CD4-positive, alpha-beta T cell treated with Interleukin-1 beta for 1 hour (primary cell): Measurements from ENCODE around the gene RHPN2.
A peak's percentile ranks its signal among the peaks of the same experiment; 100 is the strongest.

Experiments used
- DNase-seq, 2 donors: peaks; one replicate each; pipeline ENCODE4 v3.0.0-alpha.2; 2020 to 2022

RHPN2 gene

DNA sequence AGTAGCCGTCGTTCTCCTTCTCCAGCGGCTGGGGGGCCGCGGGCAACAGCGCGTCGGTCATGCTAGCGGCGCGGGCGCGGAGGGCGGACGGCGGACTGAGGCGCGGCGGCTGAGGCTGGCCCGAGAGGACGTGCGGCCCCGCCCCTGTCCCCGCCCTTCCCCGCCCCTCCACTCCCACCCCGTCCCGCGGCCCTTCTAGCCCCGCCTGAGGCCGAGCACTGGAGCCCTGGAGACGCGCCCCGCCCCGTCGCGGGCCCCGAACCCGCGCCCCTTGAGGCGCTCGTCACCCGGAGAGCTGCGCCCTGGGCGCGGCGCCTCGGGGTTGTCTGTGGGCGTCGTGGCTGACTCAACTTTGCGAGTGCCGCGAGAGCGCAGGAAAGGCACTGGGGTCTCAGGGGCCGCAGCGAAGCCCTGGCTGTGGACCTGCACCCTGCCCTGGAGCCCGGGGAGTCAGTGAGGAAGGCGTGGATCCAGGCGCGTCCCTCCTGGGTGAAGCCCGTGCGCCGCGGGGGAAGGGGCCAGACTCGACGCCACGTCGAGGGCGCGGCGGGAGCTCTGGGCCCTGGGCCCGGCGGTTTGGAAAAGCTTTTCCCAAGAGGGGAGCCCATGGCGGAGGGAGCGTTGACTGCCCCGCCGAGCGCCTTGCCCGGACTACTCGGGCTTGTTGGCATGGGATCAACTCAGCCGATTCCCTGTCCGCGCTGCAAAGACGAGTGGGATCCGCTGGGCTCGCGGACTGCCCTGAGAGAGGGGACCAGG is at the start of gene RHPN2:
RHPN2 (minus strand) TSS at position 97 of the 759 bp plus-strand sequence; CDS start at position 61, 36 bp downstream.
- DNase-seq, result peak; percentile 36 to 46

DNA sequence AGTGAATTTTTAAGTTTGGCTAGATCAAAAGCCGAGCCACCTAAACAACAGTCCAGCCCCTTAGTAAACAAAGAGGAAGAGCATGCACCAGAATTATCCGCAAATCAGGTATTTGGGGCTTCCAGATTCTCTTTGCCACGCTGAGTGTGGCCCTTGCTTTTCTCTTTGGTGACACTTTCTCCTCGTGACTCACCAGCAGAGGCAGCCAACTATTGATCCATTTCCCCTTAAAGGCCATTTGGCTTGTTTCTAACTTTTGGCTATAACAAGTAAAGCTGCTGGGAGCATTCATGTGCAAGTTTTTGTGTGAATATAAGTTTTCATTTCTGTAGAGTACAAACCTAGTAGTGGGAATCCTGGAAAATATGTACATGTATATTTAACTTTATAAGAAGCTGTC is 49.6 kb upstream of the RHPN2 start:
- DNase-seq, result no peak

DNA sequence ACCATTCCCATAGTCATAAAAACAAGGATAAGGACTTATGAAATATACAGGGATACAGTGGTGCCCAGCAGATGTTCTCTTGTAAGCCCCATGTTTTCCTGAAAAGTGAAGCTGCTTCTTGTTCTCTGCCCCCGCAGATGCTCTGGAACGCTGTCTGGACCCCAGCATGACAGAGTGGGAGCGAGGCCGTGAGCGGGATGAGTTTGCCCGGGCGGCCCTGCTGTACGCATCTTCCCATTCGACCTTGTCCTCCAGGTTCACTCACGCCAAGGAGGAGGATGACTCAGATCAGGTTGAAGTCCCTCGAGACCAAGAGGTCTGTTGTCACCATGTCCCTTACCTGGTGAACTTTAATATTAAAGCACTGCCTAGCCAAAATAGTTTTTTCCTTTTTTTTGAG is 46.9 kb upstream of the RHPN2 start:
- no peak for DNase-seq

DNA sequence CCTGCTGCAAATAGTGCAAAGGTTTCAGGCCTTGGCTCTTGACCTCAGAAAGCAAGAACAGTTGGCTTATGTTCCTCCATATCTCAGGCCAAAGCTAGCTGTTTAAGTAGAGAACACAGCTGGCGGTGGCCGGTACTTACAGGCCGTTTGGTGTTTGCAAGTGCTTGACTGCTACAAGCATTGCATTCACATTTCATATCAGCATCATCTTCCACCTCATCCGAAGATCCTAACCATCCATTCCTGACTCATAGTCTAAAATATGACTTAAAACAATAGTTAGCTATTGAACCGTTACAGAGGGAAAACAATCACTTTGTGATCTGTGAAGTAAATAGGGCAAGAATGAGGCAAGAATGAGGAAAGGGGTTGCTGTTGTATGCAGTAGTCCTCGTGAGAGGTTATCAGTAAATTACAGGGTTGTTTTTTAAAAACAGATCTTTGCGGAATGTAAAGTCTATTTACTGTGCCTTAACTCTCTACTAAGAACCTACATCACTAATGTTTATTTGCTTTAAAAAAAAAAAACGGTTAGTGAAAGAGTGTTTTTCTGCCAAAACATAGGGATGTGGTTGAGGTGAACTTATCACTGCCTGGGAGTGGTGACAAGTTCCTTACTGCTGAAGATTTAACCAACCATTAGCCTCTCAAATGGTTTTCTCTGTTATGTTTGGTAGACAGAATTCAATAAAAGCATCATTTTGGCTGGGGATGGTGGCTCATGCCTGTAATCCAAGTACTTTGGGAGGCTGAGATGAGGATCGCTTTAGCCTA is 45.6 kb upstream of the RHPN2 start:
- no peak for DNase-seq

DNA sequence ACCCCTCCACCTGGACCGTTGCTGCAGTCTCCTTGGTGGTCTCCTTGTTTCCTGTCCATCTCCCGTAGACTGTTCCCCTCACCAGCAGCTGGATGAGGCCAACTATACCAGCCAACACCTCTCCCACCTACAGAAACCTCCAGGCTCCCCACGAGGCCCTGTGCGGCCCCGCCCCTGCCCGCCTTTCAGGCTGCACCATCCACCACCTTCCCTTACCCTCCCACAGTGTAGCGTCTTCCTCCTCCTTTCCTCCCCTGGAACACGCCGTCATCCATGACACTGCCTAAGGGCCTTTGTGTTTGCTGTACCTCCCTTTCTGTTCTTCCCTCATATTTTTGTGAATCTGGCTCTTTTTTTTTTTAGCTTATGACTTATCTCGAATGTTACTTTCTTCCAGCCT is 43.5 kb upstream of the RHPN2 start:
- DNase-seq, result no peak

DNA sequence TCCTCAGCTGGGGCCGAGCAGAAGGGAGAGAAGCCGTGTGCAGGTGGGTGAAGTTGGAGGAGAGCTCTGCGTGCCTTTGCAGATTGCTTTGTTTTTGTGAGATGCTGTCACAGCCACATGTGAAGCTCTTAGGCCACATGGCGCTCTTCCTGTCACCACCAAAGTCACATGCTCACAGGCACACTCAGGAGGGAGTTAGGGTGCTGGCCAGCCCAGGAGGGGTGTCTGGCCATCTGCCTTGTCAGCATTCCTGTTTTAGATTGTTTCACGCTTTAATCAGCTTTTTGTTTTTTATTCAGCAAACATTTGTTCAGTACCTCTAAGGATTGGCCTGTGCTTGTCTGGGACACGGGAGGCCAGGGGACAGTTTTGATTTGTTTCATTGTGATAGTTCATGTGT is 38.2 kb upstream of the RHPN2 start:
- DNase-seq, result no peak

DNA sequence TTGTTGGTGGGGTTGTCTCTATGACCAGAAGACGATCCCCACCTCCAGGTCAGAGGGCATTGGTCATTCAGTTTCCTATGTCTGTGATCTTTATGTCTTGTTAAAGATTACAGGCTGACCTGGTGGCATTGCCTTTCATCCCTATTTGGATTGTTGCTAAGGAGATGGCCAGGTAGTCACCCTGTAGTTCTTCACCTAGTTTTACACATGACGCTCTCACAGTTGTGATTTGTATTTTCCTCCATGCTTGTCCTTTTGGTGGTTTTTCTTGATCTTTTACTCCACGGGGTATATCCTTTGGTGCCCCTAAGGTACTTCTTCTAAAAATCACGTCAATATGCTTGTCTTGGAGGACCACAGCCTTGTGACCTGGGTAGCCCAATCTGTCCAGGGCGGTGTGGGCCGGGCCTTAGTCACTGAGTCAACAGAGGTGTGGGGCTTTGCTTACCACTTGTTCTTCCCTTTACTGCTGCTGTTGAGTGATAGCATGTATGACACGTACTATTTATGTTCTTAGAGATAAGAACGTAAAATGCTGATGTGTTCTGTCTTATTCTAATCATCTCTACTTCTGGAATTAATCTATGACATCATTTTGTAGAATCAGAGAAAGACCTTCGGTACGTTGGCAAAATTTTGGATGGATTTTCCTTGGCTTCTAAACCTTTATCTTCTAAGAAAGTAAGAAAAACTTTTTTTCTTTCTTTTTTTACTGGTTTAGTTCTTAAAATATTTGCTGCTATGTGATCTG is 36.4 kb upstream of the RHPN2 start:
- no peak for DNase-seq

DNA sequence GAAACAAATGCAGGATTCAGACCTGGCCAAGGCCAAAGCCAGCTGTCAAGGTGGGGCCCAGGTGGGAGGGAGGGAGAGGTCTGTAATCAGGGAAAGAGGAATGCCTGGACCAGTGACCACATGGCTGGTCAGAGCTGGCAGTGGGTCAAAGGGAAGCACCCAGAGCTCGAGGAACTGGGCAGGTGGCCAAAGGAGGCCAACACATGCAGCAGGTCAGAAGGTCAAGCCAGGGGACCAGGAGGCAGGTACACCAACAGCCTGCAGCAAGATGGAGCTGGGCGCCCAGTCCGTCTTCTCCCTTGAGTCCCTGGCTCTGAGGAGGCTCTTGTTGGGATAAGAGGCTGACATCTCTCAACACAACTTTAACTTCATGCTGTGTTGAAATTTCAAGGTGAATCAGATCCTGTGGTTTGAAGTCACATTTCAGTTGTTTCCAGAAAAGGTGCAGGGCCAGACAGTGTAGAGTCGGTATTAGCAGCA is 33.4 kb upstream of the RHPN2 start:
- no peak for DNase-seq

DNA sequence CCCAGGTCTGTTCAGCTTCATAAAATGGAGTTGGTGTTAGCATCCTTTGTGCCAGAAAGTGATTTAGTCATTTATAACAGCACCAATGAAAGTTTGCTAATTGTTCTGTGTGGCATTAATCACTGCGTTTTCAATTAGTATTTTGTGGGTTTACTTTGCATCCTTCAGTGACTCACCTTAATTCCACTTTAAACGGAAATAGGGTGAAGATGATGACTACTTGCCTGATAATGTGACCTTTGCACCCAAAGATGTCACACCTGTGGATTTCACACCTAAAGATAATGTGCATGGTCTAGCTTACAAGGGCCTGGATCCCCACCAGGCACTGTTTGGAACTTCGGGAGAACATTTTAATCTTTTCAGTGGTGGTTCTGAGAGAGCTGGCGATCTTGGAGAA is 31.3 kb upstream of the RHPN2 start:
- no peak for DNase-seq

DNA sequence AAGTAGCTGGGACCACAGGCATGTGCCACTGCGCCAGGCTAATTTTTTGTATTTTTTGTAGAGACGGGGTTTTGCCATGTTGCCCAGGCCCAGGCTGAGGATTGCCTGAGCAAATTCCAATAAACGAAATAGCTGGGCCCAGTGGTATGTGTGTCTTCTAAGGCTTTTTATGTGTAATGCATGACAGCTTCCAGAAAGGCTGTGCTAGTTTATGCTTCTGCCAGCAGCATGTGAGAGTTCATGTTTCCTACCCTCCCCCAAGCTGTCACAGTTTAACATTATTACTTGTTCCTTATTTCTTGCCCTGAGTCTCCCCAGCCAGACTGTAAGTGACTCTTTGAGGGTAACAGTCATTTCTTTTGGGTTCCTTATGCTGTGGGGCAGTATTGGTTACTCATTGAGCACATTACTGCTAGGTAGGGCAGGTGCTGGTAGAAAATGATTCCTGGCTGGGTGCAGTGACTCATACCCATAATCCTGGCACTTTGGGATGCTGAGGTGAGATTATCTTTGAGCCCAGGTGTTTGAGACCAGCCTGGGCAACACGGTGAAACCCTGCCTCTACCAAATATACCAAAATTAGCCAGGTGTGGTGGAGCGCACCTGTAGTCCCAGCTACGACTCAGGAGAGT is 29.9 kb upstream of the RHPN2 start:
- DNase-seq, result no peak

DNA sequence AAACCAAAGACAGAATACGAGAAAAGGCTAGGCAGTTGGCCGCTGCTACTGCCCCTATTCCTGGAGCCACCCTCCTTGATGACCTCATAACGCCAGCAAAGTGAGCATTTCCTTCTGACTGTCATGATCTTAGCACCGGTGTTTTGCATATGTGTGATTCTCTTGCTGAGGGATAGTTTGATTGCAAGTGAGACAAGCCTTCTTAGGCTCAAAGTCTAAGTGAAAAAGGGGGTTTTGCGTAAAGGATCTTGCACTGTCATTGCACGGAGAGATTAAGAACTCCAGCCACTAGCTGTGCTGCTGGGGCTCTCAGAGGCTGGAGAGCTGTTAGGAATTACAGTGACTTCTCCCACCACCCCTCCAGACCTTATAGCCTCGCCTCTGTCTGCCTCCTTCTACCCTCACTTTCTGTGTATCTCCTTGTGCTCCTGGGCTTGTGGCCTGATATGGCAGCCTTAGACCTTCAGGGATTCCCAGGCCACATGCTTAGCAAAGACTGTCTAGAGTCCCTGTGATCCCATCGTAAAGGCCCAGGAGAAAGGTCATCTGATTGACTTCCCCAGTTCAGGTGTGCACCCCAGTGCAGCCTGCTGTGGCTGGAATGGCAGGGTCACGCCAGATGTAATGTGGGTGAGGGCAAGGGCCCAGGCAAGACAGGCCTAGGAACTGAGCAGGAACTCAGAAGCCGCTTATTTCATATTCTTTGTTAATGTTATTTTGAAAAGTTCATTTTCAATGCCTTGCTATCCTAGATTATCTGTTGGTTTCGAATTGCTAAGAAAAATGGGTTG is 28.9 kb upstream of the RHPN2 start:
- no peak for DNase-seq

DNA sequence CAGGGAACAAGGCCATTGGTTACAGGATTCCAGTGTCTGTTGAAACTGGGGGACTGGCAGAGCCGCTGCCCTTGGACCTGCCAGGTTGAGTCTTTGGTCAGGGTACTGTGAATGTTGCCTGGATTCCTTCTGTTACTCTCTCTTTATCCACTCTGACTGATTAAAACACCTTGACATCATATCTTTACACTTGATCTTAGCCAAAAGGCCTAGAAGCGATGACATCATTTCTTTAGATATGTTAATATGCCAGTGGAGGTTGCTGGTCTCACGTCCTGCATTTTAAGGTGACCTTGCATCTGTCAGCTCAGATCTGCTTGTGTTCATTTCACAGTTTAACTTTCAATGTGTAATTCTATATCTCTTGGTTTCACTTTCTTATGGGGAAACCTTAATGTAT is 25.5 kb upstream of the RHPN2 start:
- DNase-seq, result no peak

DNA sequence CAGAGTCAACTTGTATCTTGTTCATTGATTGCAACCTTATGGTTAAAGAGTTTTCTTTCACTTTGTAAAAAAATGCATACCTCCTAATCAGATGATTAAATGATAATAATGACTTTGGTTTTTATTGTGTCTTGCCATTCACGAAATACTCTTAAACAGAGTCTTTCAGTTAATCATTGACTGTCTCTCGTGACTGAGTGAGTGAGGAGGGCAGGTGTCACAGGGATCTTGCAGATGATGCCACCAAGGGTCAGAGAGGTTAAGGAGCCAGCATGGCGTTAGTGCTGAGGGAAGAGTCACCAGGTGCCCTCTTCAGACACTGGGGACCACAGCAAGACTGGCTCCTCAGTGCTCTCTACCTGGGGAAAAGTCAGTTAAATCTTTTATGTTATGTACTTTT is 24.3 kb upstream of the RHPN2 start:
- no peak for DNase-seq

DNA sequence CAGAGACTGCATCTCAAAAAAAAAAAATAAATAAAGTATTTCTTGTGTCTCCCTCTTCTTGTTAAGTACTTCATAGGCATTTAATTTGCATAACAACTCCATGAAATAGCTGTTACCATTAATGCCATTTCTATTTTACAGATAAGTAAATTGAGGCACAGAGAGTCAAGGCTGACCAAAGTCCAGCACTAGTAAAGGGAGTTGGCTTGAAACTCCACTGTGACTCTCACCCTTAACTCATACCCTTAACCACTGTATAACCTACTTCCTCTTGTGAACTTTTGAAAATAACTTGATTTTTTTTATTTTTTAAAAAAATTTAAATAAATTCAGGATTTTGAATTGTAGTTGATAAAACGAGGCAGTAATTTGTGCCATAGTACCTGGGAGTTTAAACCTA is 22.3 kb upstream of the RHPN2 start:
- no peak for DNase-seq

DNA sequence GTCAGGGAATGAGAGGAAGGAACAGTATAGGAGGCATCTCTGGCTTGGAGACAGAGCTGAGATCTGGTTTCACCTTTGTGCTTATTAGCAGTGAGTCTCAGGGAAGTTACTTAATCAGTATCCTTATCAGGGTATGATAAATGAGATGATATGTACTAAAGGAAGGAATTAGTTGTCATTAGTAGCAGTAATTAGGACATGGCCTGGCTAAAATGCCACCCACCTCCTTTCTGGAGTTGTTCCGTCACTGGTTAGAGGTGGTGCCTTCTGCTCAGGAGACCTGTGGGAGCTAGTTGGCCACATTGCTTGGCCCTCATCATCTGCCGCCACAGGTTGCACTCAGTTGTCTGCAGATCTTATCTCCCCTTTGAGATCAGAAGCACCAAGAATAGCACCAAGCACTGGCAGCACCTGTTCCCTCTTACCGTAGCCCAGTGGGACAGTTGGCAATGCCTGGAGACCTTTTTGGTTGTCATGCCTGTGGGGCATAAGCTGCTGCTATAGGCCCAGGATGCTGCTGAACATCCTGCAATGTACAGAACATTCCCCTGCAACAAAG is 21.0 kb upstream of the RHPN2 start:
- no peak for DNase-seq

DNA sequence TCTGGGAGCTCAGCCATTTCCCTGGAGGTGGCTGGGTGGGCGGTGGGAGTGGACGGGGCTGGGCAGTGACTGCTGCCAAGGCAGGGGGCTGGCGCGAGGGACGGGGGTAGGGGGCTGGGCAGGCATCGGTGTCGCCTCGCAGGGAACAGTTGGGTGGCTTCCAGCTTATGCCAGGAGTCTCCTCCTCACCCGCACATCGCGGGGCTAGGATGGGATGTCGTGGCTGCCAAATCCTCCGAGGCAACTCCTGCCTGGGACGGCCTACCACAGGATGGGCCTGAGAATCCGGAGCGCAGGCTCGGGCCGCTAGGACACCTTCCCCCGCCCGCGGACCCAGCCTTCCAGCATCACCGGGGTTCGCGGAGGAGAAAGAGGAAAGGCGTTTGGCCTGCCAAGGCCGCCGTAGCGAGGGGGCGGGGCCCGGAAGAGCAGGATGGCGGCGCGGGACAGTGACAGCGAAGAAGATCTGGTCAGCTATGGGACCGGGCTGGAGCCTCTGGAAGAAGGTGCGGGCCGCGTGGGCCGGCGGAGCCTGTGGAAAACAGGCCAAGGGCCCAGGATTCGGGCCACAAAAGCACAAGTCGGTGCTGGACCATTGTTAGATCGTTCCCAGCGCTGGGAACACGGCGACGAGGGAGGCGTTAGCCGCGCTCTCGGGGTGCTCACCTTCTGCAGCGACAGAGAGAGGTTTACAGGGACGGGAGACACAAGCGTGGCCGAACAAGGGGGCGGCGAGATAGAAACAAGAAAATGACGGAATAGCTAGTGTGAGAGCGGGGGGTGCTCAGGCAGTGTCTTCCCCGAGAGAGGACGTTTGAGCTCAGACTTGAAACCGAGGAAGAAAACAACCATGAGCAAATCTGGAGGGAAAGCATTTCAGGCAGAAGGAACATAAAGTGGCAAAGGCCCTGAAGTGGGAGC is 16.3 kb upstream of the RHPN2 start, which contains the start of gene GPATCH1:
GPATCH1 (plus strand) TSS at position 421 of the 921 bp plus-strand sequence; CDS start at position 434, 13 bp downstream.
- peak; percentile 82 to 86 for DNase-seq

DNA sequence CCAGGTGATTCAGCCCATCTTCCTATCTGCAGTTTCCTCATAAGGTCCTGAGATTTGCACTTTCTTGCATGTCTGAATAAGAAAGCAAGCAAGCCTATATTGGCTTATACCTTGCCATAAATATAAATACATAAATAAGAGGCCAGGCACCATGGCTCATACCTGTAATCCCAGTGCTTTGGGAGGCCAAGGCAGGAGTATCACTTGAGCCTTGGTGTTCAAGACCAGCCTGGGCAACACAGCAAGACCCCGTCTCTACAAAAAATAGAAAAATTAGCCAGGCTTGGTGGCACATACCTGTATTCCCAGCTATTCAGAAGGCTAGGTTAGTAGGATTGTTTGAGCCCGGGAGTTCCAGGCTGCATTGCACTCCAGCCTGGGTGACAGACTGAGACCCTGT is 10.8 kb upstream of the RHPN2 start:
- no peak for DNase-seq

DNA sequence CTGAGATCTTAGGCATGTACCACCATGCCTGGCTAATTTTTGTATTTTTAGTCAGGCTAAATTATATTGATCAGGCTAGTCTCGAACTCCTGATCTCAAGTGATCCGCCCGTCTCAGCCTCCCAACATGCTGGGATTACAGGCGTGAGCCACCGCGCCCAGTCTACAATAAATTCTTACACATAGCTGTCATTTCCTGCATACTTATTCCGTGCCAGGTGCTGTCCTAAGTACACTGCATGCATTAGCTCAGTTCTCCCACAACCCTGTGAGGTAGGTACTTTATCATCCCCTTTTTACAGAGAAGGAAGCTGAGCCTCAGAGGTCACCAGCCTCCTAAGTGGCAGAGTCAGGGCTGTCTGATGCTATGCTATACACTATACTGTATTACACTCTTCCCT is 7.2 kb upstream of the RHPN2 start:
- DNase-seq, result no peak

DNA sequence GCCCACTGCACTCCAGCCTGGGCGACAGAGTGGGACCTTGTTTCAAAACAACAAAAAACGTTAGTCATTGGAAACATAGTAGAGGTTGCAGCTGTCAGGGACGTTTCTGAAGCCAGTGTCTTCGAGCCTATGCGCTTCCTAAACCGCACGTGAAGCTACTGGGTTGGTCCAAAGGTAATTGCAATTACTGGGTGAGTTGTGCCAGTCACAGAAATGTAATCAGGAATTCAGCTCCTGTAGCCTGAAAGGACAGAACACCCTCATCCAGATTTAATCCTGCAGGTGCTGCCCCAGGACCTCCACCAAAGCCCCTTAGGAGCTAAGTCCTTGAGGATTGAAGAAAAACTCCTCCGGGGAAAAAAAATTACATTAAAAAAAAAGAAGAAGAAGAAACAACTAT is 2.4 kb upstream of the RHPN2 start:
- DNase-seq, result no peak

DNA sequence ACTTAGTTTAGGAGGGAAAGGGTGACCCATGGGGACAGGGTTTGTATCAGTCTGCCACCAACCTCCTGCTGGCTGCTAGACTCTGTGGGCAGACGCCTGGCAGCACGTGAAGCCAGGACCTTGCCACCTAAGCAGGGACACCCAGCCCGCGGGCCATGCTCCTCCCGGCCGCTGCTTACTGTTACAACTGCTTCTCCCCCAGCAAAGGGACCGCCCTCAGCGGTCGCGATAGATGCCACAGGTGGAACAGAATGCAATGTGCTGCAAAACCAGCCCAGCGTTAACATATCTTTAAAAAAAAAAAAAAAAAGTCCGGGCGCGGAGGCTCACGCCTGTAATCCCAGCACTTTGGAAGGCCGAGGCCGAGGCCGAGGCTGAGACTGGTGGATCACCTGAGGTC is 1.9 kb upstream of the RHPN2 start:
- DNase-seq, result no peak

DNA sequence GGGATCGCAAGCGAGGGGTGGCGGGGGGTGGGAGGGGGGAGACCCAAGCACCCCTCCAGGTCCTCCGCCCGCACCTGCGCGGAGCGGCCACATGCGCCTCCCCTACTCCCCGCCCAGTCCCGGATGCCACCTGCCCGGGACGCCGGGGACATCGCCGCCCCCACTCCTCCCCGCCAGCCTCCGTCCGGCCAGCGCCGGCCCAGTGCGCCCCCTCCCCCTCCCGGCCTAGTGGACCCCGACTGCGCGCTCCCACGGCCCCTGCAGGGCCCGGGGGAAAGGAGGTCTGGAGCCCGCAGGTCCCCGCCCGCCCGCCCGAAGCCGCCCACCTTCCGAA is 263 bp downstream of the RHPN2 start:
- peak; percentile 13 to 19 for DNase-seq
